GM23338 (cell line): ENCODE measurements around the gene TEKT4. TPM values are rescaled to one million over a fixed set of nuclear protein-coding genes. Genes with fewer than 3 reads are reported as not detected.
A peak's percentile ranks its signal among the peaks of the same experiment; 100 is the strongest.
"Not testable (repeated sequence)": the region's sequence is repeated elsewhere in the genome, so short reads cannot be mapped to it uniquely, and the experiment has no call there.

Experiments used
- ATAC-seq: fragments of 200-7000 bp; cut with Tn5 transposase; 3 replicates; pipeline ENCODE4 v1.9.1; 2020
- DNase-seq: peaks from one replicate; pipeline ENCODE4 v3.0.0-alpha.2; 2015; ENCODE audit warnings: low spot score
- H2AFZ ChIP-seq: fragments of 200-600 bp; sonication (generic); 2 replicates; pipeline ENCODE4 v1.8.0; 2016; ENCODE audit warnings: antibody characterized with exemption, mild to moderate bottlenecking, moderate library complexity
- H3F3A ChIP-seq: fragments of 200-600 bp; sonication (generic); replicated peaks from 2 replicates; pipeline ENCODE4 v1.8.0; 2017; ENCODE audit warnings: antibody characterized with exemption, mixed run types, low read depth
- H3K27ac ChIP-seq: fragments of 200-600 bp; sonication (generic); 2 replicates; pipeline ENCODE4 v1.6.1; 2016; ENCODE audit warnings: low read depth
- H3K27me3 ChIP-seq: fragments of 200-600 bp; sonication (generic); 2 replicates; pipeline ENCODE4 v1.8.0; 2016; ENCODE audit warnings: mild to moderate bottlenecking, mixed run types, moderate library complexity; ENCODE audit not compliant: insufficient read depth
- H3K36me3 ChIP-seq: fragments of 200-600 bp; sonication (generic); 2 replicates; pipeline ENCODE4 v1.8.0; 2016; ENCODE audit warnings: mild to moderate bottlenecking; ENCODE audit not compliant: insufficient read depth
- H3K4me1 ChIP-seq: fragments of 200-600 bp; sonication (generic); 2 replicates; pipeline ENCODE4 v1.8.0; 2016; ENCODE audit warnings: mild to moderate bottlenecking, moderate library complexity; ENCODE audit not compliant: insufficient read depth
- H3K4me2 ChIP-seq: fragments of 200-600 bp; sonication (generic); 2 replicates; pipeline ENCODE4 v1.7.1; 2017; ENCODE audit warnings: mixed run types
- H3K4me3 ChIP-seq: fragments of 200-600 bp; sonication (generic); 2 replicates; pipeline ENCODE4 v1.6.1; 2016; ENCODE audit warnings: mixed run types
- H3K79me2 ChIP-seq: fragments of 200-600 bp; sonication (generic); replicated peaks from 2 replicates; pipeline ENCODE4 v1.8.0; 2017; ENCODE audit warnings: mild to moderate bottlenecking; ENCODE audit not compliant: insufficient read depth
- H3K9me2 ChIP-seq: fragments of 200-600 bp; sonication (generic); 2 replicates; pipeline ENCODE4 v1.8.0; 2017; ENCODE audit not compliant: insufficient read depth
- H4K20me1 ChIP-seq: fragments of 200-600 bp; sonication (generic); replicated peaks from 2 replicates; pipeline ENCODE4 v1.8.0; 2017; ENCODE audit warnings: mild to moderate bottlenecking; ENCODE audit not compliant: insufficient read depth
- H3K27ac Mint-ChIP-seq: 2 replicates; pipeline ENCODE4 v1.8.0; 2020; ENCODE audit warnings: inconsistent platforms, mild to moderate bottlenecking, moderate library complexity, mixed read lengths
- H3K27me3 Mint-ChIP-seq: 3 replicates; pipeline ENCODE4 v1.8.0; 2022; ENCODE audit warnings: low read depth, mild to moderate bottlenecking, moderate library complexity, mixed read lengths, inconsistent platforms; ENCODE audit not compliant: insufficient read depth, poor library complexity
- H3K36me3 Mint-ChIP-seq: 3 replicates; pipeline ENCODE4 v1.8.0; 2021; ENCODE audit warnings: low read depth, mild to moderate bottlenecking, inconsistent platforms, moderate library complexity, mixed read lengths
- H3K4me1 Mint-ChIP-seq: 3 replicates; pipeline ENCODE4 v1.8.0; 2020; ENCODE audit warnings: mild to moderate bottlenecking, inconsistent platforms, mixed read lengths
- H3K4me3 Mint-ChIP-seq: 3 replicates; pipeline ENCODE4 v1.8.0; 2021; ENCODE audit warnings: moderate library complexity, mild to moderate bottlenecking, inconsistent platforms, mixed read lengths
- H3K9me3 Mint-ChIP-seq: 3 replicates; pipeline ENCODE4 v1.8.0; 2020; ENCODE audit warnings: moderate library complexity, mild to moderate bottlenecking, inconsistent platforms, mixed read lengths
- EZH2 ChIP-seq: fragments of 200-600 bp; sonication (generic); IDR thresholded peaks from one replicate; pipeline ENCODE4 v1.8.0; 2017; ENCODE audit warnings: antibody characterized with exemption, mild to moderate bottlenecking, low read depth; ENCODE audit not compliant: unreplicated experiment
- long read RNA-seq: library from polyadenylated mRNA; unstranded; transcript quantifications from one replicate; pipeline ENCODE4 v2.0.0, GENCODE V29; 2020; ENCODE audit not compliant: unreplicated experiment
- polyA plus RNA-seq: library from polyadenylated mRNA; unstranded; fragments of >200 nt; fragmentation: Nextera tagmentation; extraction: Ambion mirVana; gene quantifications from 2 replicates; pipeline ENCODE4 v1.2.1, GENCODE V29; 2016
- total RNA-seq: library from RNA; depleted of rRNA; stranded (reverse); fragments of >200 nt; shearing (Covaris generic); gene quantifications from 2 replicates; pipeline ENCODE4 v1.2.3, GENCODE V29; 2014; rRNA removed
- TF ChIP-seq, protein P1 (sequence below): IDR thresholded peaks from one replicate; pipeline ENCODE4 v1.6.1; 2018; ENCODE audit warnings: antibody characterized with exemption; ENCODE audit not compliant: unreplicated experiment

Gene TEKT4, protein sequence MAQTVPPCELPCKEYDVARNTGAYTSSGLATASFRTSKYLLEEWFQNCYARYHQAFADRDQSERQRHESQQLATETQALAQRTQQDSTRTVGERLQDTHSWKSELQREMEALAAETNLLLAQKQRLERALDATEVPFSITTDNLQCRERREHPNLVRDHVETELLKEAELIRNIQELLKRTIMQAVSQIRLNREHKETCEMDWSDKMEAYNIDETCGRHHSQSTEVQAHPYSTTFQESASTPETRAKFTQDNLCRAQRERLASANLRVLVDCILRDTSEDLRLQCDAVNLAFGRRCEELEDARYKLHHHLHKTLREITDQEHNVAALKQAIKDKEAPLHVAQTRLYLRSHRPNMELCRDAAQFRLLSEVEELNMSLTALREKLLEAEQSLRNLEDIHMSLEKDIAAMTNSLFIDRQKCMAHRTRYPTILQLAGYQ
- not detected in 2 replicates for total RNA-seq
- polyA plus RNA-seq = not detected in 2 replicates
- long read RNA-seq = 0 reads

DNA sequence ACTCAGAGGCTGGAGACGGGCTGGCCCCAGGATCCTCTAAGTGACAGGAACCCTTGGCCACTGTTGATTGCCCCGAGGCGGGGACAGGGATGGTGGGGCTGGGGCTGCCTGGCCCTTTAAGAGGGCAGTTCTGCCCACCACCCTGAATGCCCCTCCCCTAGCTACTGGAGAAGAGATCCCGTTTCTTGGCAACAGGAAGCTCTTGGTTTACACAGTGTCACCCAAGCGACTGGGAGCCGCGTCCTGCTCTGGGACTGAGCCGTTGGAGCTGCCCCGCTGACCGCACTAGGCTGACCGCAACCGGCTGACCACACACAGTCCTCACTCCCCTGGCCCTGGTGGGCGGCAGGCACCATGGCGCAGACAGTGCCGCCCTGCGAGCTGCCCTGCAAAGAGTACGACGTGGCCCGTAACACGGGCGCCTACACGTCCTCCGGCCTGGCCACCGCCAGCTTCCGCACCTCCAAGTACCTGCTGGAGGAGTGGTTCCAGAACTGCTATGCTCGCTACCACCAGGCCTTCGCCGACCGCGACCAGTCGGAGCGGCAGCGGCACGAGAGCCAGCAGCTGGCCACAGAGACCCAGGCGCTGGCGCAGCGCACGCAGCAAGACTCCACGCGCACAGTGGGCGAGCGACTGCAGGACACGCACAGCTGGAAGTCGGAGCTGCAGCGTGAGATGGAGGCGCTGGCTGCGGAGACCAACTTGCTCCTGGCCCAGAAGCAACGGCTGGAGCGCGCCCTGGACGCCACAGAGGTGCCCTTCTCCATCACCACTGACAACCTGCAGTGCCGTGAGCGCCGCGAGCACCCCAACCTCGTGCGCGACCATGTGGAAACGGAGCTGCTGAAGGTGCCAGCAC is at the start of gene TEKT4:
TEKT4 (plus strand) TSS at position 205 of the 862 bp plus-strand sequence; CDS start at position 355, 150 bp downstream.
- Mint-ChIP-seq H3K4me1 (peaks cover 3% of the 10 kb centered on the region; the same call in 2 of the 3 replicates), H3K27me3 (peaks cover 44% of the 10 kb centered on the region), H3K27ac (no peak within 1 kb of the TSS), H3K9me3 (peaks cover 2% of the 10 kb centered on the region; the same call in 1 of the 3 replicates), H3K4me3 (peak within 1 kb of the TSS; percentile 73), H3K36me3 (no peaks in the 10 kb centered on the region)
- peak within 1 kb of the TSS; percentile 73 for H3K4me2 ChIP-seq
- H3K27me3 ChIP-seq = peaks cover 70% of the 10 kb centered on the region
- H3K79me2 ChIP-seq = no peaks in the 10 kb centered on the region
- peak; percentile 56 for DNase-seq
- H3K27ac ChIP-seq = no peak within 1 kb of the TSS
- no peaks in the 10 kb centered on the region for H3K36me3 ChIP-seq
- no peaks in the 10 kb centered on the region for H3K4me1 ChIP-seq
- H4K20me1 ChIP-seq = no peaks in the 10 kb centered on the region
- peak; percentile 56 for ATAC-seq
- H3F3A ChIP-seq = no peaks in the 10 kb centered on the region
- H3K4me3 ChIP-seq = peak within 1 kb of the TSS; percentile 44; the same call in 1 of the 2 replicates
- TF ChIP-seq EZH2 = peak; percentile 29
- TF ChIP-seq, protein P1, sequence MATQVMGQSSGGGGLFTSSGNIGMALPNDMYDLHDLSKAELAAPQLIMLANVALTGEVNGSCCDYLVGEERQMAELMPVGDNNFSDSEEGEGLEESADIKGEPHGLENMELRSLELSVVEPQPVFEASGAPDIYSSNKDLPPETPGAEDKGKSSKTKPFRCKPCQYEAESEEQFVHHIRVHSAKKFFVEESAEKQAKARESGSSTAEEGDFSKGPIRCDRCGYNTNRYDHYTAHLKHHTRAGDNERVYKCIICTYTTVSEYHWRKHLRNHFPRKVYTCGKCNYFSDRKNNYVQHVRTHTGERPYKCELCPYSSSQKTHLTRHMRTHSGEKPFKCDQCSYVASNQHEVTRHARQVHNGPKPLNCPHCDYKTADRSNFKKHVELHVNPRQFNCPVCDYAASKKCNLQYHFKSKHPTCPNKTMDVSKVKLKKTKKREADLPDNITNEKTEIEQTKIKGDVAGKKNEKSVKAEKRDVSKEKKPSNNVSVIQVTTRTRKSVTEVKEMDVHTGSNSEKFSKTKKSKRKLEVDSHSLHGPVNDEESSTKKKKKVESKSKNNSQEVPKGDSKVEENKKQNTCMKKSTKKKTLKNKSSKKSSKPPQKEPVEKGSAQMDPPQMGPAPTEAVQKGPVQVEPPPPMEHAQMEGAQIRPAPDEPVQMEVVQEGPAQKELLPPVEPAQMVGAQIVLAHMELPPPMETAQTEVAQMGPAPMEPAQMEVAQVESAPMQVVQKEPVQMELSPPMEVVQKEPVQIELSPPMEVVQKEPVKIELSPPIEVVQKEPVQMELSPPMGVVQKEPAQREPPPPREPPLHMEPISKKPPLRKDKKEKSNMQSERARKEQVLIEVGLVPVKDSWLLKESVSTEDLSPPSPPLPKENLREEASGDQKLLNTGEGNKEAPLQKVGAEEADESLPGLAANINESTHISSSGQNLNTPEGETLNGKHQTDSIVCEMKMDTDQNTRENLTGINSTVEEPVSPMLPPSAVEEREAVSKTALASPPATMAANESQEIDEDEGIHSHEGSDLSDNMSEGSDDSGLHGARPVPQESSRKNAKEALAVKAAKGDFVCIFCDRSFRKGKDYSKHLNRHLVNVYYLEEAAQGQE = no peak
- H3K9me2 ChIP-seq = no peaks in the 10 kb centered on the region
- H2AFZ ChIP-seq = peak within 1 kb of the TSS; percentile 66; the same call in 1 of the 2 replicates

DNA sequence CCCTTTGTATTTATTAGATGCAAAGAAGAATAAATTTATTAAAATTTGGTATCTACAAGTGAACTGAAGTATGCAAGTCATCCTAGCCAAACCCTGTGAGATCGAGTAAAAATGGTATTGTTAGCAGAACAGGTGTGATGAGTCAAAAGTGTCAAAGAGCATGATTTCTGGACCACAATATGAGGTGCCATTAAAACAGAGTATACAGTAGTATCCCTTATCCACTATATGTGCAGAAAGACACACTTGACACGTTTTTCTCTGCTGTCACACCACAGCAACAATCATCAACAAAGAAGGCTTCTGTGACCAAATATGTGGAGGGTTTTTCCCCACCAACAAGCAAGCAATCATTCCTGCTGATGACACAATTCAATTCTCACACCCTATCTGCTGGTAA is 32.0 kb upstream of the TEKT4 start:
- not testable (repeated sequence) for H3K79me2 ChIP-seq, H3K27me3 Mint-ChIP-seq, H3K36me3 ChIP-seq, H4K20me1 ChIP-seq, H3K4me2 ChIP-seq, DNase-seq, H3K4me3 ChIP-seq, H3K9me3 Mint-ChIP-seq, H3K4me3 Mint-ChIP-seq, H3K27ac Mint-ChIP-seq, H3K4me1 ChIP-seq, H3K36me3 Mint-ChIP-seq, H3K9me2 ChIP-seq, H3F3A ChIP-seq, H2AFZ ChIP-seq, ATAC-seq, H3K4me1 Mint-ChIP-seq, H3K27ac ChIP-seq
- H3K27me3 ChIP-seq = peaks cover 82% of the 10 kb centered on the region

DNA sequence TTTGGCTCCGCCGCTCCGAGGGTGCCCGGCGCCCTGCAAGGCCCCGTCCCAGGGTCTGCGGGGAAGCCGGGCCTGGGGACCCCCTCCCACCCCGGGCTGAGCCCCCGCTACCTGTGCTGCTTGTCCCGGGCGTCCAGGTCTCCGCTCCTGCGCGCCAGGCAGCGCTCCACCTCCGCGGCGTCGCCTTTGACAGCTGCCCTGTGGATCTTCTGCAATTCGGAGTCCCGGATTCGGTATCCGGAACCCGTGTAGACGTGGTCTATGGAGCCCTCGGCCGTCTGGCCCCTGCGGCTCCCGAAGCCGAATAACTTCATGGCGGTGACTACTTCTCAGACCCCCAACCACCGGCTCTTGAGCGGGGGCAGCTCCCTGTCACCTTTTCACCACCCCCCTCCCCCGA is 14.4 kb upstream of the TEKT4 start:
- H3K36me3 Mint-ChIP-seq, H3K27ac ChIP-seq, H3K27ac Mint-ChIP-seq, H3K9me3 Mint-ChIP-seq, ATAC-seq, H3K4me1 ChIP-seq, H2AFZ ChIP-seq, H3K4me1 Mint-ChIP-seq, H3K9me2 ChIP-seq, H3K36me3 ChIP-seq, H4K20me1 ChIP-seq, H3F3A ChIP-seq, H3K79me2 ChIP-seq: not testable (repeated sequence)
- Mint-ChIP-seq H3K27me3 (peaks cover 53% of the 10 kb centered on the region), H3K4me3 (peak overlapping the region; percentile 77)
- H3K4me3 ChIP-seq = peak overlapping the region; percentile 58
- H3K4me2 ChIP-seq = peak overlapping the region; percentile 80
- DNase-seq = peak; percentile 23
- H3K27me3 ChIP-seq = peaks cover 99% of the 10 kb centered on the region

DNA sequence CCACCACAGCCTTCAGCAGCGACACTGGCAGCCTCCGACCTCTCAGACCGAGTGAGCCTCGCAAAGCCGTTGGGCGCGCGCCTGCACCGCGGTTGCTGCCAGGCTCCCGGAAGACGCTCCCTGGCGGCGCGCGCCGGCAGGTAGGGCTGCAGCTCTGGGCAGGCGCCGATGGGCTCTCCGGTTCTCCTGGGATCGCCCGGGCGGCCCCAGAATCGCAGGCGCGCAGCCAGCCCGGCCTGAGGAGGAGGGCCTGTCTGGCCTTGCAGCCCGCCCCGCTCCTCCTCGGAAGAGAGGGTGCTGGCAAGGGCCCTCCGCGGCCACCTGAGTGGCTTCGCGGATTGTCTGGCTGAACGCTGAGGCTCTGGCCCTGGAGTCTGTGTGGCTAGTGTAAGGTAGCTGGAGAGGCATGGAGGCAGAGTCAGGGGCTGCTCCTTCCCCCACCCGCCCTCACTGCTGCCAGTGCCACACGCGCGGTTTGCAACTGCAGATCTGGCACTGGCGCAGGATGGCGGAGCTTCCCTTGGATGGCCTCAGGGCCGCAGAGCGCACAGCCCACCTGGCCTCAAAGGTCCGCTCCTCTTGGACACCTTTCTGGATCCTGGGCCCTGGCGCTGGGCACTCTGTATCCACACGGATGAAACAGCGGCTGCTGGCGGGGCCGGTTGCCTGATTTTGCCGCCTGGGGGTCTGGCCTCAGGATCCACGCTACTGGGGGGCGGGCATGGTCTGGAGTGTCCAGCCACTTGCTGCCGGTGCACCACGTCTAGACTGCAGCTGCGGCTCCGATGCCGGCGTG is 13.7 kb upstream of the TEKT4 start:
- H3K27me3 Mint-ChIP-seq = peaks cover 58% of the 10 kb centered on the region
- Histone ChIP-seq H3K4me3 (peak overlapping the region; percentile 58), H3K27me3 (peaks cover 99% of the 10 kb centered on the region), H3K4me2 (peak overlapping the region; percentile 80)
- H3K9me2 ChIP-seq, H3K36me3 Mint-ChIP-seq, H4K20me1 ChIP-seq, H3K9me3 Mint-ChIP-seq, H3F3A ChIP-seq, H2AFZ ChIP-seq, H3K36me3 ChIP-seq, H3K79me2 ChIP-seq, H3K27ac Mint-ChIP-seq, H3K4me1 ChIP-seq, H3K27ac ChIP-seq, H3K4me1 Mint-ChIP-seq: not testable (repeated sequence)
- peak; percentile 57 for ATAC-seq
- peak; percentile 72 for DNase-seq
- H3K4me3 Mint-ChIP-seq = peak overlapping the region; percentile 77
